Jurkat, Clone E6-1 (cell line): ENCODE measurements around the gene MYOG.

ENCODE experiments used
- DNase-seq: peaks from one replicate; pipeline ENCODE4 v3.0.0-alpha.2; 2011; ENCODE audit warnings: low read depth, low spot score
- H3K4me3 ChIP-seq: 2 replicates; pipeline ENCODE4 v1.5.1; 2011; ENCODE audit warnings: mild to moderate bottlenecking, low read length, control low read depth, moderate library complexity

MYOG gene

DNA sequence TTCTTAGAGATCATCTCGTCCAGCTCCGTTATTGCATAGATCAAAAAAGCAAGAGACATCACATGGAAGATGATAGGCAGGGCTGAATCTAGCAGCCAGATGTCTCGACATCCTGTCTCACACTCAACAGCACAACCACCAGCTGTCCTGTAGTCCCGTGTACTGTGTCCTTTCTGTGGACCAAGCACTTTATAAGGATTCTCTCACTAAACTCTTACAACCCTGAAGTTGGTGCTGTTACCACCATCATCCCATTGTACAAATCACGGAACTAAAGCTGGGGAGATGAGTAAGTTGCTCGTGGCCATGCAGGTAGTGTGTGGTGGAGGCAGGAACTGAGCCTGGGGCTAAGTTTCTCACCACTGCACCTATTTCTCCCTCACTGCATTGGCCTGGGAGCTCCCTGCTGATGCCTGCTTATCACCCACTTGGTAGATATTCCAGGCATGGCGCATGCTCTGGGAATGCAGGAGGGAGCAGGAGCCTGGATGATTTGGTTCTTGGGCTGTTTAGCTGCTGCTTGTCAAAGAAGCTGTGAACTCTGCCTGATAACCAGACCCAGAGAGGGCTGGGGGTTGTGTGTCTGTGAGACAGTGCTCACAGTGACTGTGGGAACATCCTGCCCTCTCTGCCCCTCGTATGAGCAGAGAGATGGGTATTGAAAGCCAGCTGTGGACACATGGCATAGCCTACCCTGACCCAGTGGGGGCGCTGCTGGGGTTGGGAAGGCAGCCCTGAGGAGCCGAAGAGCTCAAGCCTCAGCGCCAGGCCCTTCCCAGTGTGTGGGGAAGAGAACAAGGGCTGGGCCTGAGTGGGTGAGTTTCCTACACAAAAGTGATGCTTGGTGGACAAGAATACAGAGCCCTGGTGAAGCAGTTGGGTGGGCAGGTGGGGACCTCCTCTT, 46.0 kb downstream of the MYOG start:
- no peak overlapping the region for H3K4me3 ChIP-seq
- peak; percentile 26 for DNase-seq

DNA sequence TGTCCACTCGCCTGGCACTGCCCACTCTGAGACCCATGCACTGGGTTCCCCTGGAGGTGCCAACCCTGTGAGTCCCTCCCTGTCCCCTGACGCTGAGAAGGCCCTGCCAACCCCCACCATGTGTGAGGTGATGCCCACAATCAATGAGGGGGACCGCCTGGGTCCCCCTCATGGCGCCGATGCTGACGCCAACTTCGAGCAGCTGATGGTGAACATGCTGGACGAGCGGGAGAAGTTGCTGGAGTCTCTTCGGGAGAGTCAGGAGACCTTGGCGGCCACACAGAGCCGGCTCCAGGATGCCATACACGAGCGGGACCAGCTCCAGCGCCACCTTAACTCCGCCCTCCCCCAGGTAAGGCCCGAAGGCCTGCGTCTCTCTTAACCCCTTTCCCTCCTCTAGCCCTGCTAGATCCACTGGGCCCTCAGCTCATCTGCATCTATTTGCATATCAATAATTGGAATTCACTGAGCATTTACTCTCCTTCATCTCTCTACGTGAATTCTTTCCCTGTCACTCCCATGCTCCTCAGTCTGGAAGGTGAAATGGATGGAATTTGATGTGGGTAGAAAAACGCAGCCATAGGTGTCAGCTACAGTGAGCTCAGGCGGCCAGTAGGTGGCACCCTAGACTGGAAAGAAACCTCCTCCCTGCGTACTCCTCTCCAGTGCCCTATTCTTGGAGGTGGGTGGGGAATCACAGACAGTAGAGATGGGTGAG, 46.8 kb downstream of the MYOG start:
- no peak overlapping the region for H3K4me3 ChIP-seq
- DNase-seq: peak; percentile 59

DNA sequence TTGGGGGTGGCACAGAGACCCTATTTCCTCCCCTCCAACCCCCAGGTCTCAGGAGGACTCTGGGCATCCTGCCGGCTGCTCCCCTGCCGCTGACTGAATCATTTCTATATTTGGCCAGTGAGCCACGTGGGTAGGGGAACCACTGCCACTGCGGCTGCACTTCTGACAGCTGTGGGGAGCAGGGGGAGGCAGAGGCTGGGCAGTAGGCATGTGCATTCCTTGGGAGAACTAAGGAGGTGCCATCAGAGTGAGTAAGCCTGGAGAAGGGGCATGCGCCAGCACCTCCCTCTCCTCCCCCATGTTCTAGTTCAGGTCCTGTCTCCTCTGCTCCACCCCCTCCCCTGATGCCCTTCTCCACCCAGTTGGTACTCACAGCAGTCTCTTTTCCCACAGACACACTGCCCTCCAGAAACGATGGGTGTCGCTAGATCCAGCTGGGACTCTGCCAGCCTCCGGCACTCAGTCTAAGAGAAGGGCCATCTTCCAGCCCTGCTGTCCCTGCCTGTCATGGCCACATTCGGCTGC, 47.5 kb downstream of the MYOG start:
- DNase-seq: no peak
- no peak overlapping the region for H3K4me3 ChIP-seq

DNA sequence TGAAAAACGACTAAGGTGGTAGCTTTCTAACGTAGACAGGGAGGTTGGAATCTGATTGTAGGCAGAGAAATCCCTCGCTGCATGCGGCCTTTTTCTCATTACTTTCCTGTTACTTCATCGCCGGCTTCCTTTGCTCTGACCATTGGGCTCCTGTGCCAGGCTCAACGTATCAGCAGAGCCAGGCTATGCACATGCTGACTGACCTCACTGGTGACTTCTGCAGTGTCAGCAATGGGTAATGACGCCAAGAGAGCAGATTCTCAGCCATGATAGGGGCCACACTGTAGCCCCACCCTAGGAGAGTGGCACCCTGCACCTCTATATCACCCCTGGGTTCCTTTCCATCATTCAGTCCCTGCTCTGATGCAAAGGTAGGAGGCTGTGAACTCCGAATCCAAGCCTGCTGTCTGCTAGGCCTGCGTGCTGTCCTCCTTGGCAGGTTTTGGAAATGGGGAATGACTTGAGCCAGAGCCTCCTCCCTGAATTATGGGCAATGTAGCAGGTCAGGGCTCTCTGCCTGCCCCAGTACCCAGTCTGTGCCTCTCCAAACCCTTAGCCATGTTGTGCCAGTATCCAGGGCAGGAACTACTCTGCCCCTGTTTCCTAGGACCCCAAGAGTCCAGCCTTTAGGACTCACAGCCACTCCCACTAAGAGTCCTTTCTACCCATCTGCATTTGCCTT, 48.2 kb downstream of the MYOG start:
- no peak for DNase-seq
- no peak overlapping the region for H3K4me3 ChIP-seq

DNA sequence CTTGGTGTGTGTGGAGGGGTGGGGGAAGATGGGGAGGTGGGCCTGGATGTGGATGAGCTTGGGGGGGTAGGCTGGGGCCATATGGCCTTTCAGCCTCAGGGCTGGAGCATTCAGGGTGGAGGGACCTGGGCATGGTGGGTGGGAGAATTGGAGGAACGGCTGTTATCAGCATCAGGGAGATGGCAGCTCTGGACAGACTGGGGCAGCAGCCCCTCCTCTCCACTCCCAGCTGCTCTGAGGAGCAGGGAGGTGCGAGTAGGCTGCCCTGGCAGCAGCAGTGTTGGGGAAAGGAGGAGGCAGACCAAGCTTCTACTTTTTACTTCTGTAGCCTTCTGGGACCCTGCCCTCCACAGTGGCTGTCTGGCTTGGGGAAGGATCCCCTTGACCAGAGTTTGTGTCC, 49.3 kb downstream of the MYOG start:
- H3K4me3 ChIP-seq: no peak overlapping the region
- DNase-seq: no peak

DNA sequence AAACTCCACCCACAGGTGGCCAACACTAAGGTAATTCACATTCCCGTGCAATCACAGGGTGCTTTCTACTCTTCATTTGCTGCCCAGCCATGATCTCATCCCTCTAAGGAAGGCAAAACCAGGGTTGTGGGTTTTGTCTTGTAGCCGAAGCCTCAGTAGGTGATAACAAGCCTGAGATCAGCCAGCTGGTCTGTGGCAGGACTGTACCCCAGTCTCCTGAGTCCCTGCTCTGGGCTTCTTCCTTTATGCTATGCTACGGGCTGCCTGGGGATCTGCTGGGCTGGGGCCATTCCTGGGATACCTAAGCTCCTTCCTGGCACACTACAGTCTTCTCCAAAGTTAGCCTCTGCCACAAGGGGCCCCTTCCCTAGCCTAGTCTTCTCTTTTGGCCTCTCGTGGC, 49.7 kb downstream of the MYOG start:
- no peak for DNase-seq

DNA sequence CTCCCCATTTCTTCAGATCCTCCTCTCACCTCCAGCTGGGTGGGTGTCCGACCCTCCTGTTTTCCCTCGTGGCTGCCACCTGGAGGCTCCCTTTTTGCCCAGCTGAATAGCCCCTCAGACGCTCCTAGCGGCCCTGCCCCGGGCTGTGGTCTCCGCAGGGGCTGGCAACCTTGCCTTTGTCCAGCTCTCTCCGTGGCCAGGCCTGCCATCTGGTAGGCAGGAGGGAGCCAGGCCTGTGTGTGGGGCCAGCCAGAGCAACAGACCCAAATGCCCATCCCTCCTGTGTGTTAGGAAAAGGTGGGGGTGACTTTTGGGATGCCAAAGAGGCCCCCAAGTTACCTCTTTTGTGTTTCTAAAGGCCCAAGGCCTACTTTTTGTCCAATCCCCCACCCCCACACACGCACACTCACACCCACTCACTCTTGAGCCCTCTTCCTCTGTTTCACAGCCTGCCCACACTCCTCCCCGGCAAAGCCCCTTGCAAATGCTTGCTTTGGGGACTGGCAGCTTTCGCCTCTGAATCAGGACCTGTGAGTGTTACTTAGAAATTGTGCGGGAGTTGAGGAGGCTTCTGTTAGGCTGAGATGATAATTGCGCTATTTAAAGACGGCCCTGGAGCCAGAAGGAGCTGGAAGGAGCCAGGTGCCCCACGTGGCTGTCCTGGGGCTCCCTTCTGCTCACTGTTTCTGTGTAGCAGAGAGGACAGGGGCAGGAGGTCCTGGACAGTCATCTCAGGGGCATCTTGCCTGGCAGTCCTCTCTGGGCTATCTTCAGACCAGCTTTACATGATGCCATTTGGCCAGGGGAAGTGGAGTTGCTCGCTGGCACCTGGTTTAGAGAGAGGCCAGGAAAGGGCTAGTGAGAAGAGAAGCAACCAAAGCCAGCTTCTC, 50.5 kb downstream of the MYOG start:
- no peak for DNase-seq
- no peak overlapping the region for H3K4me3 ChIP-seq

More for the DNA sequence above, 49.7 kb downstream of the MYOG start:
- H3K4me3 ChIP-seq: no peak overlapping the region

DNA sequence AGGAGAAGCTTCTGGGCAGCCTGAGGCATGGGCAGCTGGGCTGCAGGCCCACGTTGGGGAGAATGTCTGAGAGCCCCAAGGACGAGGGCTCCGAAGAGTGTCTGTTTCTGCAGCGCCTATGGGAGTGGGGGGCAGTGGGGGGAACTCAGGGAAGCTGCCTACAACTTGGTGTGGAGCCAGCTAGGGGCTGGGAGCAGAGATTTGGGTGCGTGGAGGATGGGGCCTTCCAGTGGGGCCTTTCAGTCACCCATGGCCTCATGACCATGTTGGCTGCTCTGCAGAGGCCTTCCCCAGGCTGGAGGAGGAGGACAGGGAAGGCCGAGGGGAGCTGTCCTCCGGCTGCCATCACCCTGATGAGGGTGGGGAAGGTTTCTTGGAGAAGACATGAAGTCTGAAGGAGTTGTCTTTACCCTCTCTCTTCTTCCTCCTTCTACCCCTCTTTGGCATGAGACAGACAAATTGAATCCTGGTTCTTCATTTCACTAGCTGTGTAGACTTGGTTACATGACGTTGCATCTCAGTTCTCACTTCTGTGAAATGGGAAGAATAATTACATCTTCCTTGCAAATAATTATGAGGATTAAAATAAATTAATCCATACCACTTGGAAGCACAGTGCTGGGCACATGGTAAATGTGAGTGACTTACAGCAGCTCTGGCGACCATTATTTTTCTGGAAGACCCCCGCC, 51.2 kb downstream of the MYOG start:
- no peak for DNase-seq
- no peak overlapping the region for H3K4me3 ChIP-seq

DNA sequence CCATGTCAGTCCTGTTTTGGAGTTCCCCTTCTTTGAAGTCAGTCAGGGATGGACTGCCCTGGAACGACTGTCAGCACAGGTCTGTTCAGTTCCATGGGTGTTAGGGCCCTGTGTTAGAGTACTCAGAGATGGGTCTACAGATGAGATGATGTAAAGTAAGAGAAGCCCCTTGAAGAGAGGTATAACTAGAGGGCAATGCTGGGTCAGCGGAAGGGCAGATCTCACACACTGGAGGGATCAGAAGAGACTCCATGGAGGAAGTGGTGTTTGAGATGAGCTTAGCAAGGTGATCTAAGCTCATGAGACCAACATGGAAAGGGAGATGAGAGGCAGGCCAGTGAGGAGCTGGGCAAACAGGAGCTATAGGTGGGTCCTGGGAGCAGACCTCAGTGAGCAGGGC, 51.9 kb downstream of the MYOG start:
- no peak overlapping the region for H3K4me3 ChIP-seq
- no peak for DNase-seq

DNA sequence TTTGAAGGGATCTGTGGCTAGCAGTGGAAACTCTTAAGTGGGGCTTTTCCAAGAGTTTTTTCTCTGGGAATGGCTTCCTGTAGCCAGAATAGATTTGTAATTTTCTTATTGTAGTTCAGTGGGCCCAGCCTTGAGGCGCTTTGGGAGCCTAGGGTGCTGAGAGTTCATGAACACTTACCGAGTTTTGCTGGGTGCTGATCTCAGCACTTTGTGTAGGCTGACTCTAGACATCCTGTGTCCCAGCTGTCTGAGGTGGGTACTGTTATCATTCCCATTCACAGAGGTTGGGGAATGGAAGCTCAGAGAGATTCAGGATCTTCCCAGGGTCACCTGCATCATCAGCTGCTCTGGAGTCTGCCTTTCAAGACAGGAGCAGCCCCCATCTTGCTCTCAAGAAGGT, 52.5 kb downstream of the MYOG start:
- no peak overlapping the region for H3K4me3 ChIP-seq
- no peak for DNase-seq
